Astrocyte of the cerebellum (primary cell): Measurements from ENCODE around the gene TTLL10.

Experiments
- DNase-seq: peaks from one replicate; pipeline ENCODE4 v3.0.0-alpha.2; 2011; ENCODE audit warnings: low read depth
- H3K4me3 ChIP-seq: 2 replicates; pipeline ENCODE4 v1.5.1; 2011; ENCODE audit warnings: mild to moderate bottlenecking, low read depth, low read length, moderate library complexity
- CTCF ChIP-seq: IDR thresholded peaks from 2 replicates; pipeline ENCODE4 v1.5.1; 2012; ENCODE audit warnings: low read length, low read depth, moderate library complexity, mild to moderate bottlenecking; ENCODE audit errors: missing control alignments
- in situ Hi-C: cut with HindIII; loops from 2 replicates; pipeline ENCODE4 v1.10.0; 2017; ENCODE audit warnings: low sequenced_read_pairs

Gene TTLL10

GRCh38 chr1:1181129-1181937 lies 7.7 kb downstream of the TTLL10 start:
- no peak for DNase-seq
- no peak for TF ChIP-seq CTCF
- in situ Hi-C loops: no loop called here
- no peak overlapping the region for H3K4me3 ChIP-seq

DNA sequence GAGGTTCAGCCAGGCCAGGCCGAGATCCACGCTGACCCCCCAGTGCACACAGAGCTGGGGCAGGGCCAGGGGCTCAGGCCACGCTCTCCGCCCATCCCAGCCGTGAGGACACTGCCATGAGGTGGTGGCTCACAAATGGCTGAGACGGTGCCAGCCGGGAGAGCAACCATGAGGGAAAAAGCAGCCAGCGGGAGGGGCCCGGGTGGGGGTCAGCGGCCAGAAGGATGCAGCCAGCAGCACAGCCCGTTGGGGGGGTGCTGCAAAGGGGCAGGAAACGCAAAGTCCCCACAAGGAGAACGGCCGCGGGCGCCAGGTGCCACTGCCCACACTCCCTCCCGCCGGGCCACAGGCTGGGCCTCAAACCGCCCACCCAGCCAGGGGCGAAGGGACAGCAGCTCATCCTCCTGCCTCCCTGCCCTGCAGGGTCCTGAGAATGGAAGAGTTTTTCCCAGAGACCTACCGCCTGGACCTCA lies 8.3 kb downstream of the TTLL10 start:
- no peak for TF ChIP-seq CTCF
- in situ Hi-C loops: no loop called here
- no peak overlapping the region for H3K4me3 ChIP-seq
- DNase-seq: no peak

DNA sequence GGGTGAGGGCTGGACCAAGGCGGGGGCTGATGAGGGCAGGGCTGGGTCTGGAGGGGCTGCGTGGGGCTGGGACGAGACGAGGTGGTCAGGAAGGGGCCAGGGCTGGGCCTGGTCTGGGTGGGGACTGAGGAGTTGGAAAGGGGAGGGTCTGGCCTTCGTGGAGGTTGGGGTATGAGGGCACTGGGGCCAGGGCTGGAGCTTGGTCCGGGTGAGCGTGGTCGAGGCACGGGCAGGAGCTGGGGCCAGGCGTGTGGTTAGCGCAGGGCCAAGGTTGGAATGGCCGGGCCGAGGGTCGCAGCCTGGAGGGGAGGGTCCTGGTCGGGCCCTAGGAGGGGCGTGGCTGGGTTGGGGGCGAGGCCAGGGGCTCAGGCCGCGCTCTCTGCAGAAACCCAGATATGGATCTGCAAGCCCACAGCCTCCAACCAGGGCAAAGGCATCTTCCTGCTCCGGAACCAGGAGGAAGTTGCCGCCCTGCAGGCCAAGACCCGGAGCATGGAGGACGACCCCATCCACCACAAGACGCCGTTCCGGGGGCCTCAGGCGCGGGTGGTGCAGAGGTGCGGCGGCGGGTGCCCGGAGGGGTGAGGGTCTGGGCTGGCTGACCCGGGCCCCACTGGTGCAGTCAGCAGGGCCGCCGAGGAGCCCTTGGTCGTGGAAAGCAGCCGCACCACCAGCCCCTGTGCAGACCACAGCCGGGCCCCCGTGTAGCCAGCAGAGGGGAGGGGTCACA lies 9.0 kb downstream of the TTLL10 start:
- no peak overlapping the region for H3K4me3 ChIP-seq
- no peak for DNase-seq
- TF ChIP-seq CTCF: no peak
- in situ Hi-C loops: no loop called here

DNA sequence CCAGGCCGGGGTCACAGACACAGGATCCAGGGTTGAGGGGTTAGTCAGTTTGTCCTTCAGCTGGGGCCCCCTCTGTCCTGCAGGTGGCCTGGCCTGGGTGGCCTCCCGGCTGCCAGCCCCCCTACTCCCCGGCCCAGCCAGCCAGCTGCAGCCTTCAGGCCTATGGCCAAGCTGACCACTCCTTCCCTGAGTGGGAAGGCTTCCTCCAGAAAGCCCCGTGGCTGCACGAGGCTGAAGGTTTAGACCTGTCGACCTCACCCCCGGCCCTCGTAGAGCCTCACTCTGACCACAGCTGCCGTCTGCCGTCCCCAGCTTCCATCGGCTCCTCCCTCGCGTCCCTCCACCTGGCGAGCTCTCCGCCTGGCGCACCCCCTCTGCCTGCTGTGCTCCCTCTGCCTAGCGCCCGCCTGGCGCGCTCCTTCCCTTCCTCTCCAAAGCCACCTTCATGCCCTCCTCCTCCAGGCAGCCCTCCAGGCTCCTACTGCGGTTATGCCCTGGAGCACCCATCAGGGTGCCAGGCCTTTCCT lies 9.6 kb downstream of the TTLL10 start:
- in situ Hi-C loops: no loop called here
- no peak for TF ChIP-seq CTCF
- no peak overlapping the region for H3K4me3 ChIP-seq
- DNase-seq: no peak

GRCh38 chr1:1183833-1184775 lies 10.4 kb downstream of the TTLL10 start:
- H3K4me3 ChIP-seq: no peak overlapping the region
- in situ Hi-C loops: no loop called here
- no peak for DNase-seq
- no peak for TF ChIP-seq CTCF
